ENCODE data around the gene ERGIC3. TPM values are rescaled to one million over a fixed set of nuclear protein-coding genes. Genes with fewer than 3 reads are reported as not detected.

The ERGIC3 gene
- total and polyA plus RNA-seq, 2 of the 4 experiments (the other 2 are of a cell fraction) = 434 to 438 TPM

GRCh38 chr20:35558451-35558850 is 16.6 kb downstream of the ERGIC3 start:
- no peak overlapping the region for H3K4me3 ChIP-seq (ENCODE audit: insufficient read depth, low read depth, low read length)
- DNase-seq (no peak), ATAC-seq (ENCODE audit: low read depth) (no peak)
- H2AK9ac ChIP-seq (replicated peaks; ENCODE audit: low read depth, low read length, poor library complexity) = peak overlapping the region; percentile 48
- H2BK15ac ChIP-seq (ENCODE audit: low read depth, low read length) = no peak overlapping the region; the same call in 2 of the 3 replicates
- ChIA-PET CTCF (no interaction called here), POLR2A (ENCODE audit: unreplicated experiment) (no interaction called here)
- no peak overlapping the region for H3K56ac ChIP-seq (ENCODE audit: extremely low read depth, insufficient read depth, low read length)
- H3K14ac ChIP-seq (replicated peaks; ENCODE audit: low read depth, low read length) = no peak overlapping the region
- H3K9ac ChIP-seq (ENCODE audit: low read depth, low read length) = no peak overlapping the region
- WGBS, 2 experiments (ENCODE audit: extremely low coverage in 2 of 2, insufficient read length in 1 of 2) = 88% methylated on average over 3 of the region's 4 CpGs; no CpG with 5 or more reads in 1 of the 2 experiments
- no peaks in the 10 kb centered on the region for H3K27me3 ChIP-seq (ENCODE audit: control insufficient read depth, insufficient read depth, low read length)
- H2BK20ac ChIP-seq (ENCODE audit: low read depth, low read length) = no peak overlapping the region
- BruUV-seq (replicated peaks) = no TSS peak
- H4K91ac ChIP-seq (ENCODE audit: insufficient read depth, low read depth, low read length) = no peak overlapping the region
- peaks cover 55% of the 10 kb centered on the region for H3K36me3 ChIP-seq (ENCODE audit: control insufficient read depth, insufficient read depth, low read length)
- H3K23ac ChIP-seq (ENCODE audit: low read depth, low read length) = no peak overlapping the region
- H3K9me1 ChIP-seq (ENCODE audit: insufficient read depth, low read length) = peaks cover 5% of the 10 kb centered on the region; the same call in 1 of the 2 replicates
- no peak overlapping the region for H4K5ac ChIP-seq (ENCODE audit: low read depth, low read length)
- in situ Hi-C loops (cut with MboI; ENCODE audit: low sequenced_read_pairs) = no loop called here
- H3K4me1 ChIP-seq (ENCODE audit: control insufficient read depth, insufficient read depth, low read length) = peaks cover 2% of the 10 kb centered on the region
- H4K20me1 ChIP-seq (ENCODE audit: insufficient read depth, low read length) = peaks cover 5% of the 10 kb centered on the region; the same call in 1 of the 2 replicates
- no peak overlapping the region for H2BK5ac ChIP-seq (ENCODE audit: low read depth, low read length, poor library complexity, severe bottlenecking)
- no peak overlapping the region for H3K4me2 ChIP-seq (ENCODE audit: low read depth, low read length)
- H3K4ac ChIP-seq (ENCODE audit: low read depth, low read length) = no peak overlapping the region
- TF ChIP-seq CEBPB (IDR thresholded peaks at IDR 0.05; ENCODE audit: low read depth, low read length) (no peak), RAD21 (IDR thresholded peaks at IDR 0.05; ENCODE audit: low read length) (no peak), CHD1 (IDR thresholded peaks at IDR 0.05; ENCODE audit: low read depth, low read length) (no peak), BHLHE40 (IDR thresholded peaks at IDR 0.05; ENCODE audit: low read depth, low read length) (no peak), FOS (IDR thresholded peaks at IDR 0.05; ENCODE audit: low read depth, low read length) (no peak), MAZ (IDR thresholded peaks at IDR 0.05; ENCODE audit: borderline replicate concordance, low read depth, low read length) (no peak), RCOR1 (IDR thresholded peaks at IDR 0.05; ENCODE audit: insufficient replicate concordance, low read length) (no peak), USF2 (IDR thresholded peaks at IDR 0.05; ENCODE audit: low read depth, low read length) (no peak), MAFK (IDR thresholded peaks at IDR 0.05; ENCODE audit: low read depth, low read length) (no peak), SMC3 (IDR thresholded peaks at IDR 0.05; ENCODE audit: low read depth, low read length) (no peak), RFX5 (IDR thresholded peaks at IDR 0.05; ENCODE audit: low read depth, low read length) (no peak), CTCF (conservative IDR thresholded peaks at IDR 0.05; ENCODE audit: low read depth, low read length) (no peak)
- H2AK5ac ChIP-seq (ENCODE audit: low read depth, low read length) = no peak overlapping the region
- intact Hi-C loops (cut with micrococcal nuclease) = no loop called here
- no peaks in the 10 kb centered on the region for H3K9me3 ChIP-seq (ENCODE audit: control insufficient read depth, insufficient read depth, low read length)
- no peak overlapping the region for H2AFZ ChIP-seq (replicated peaks; ENCODE audit: low read length, poor library complexity)
- H4K8ac ChIP-seq (ENCODE audit: low read depth in 2 of 2, low read length in 2 of 2) = no peak overlapping the region
- no peak overlapping the region for H3K27ac ChIP-seq (ENCODE audit: insufficient read depth, low read length)
- H3K18ac ChIP-seq (ENCODE audit: low read depth, low read length) = no peak overlapping the region
- no peak overlapping the region for H2BK120ac ChIP-seq (ENCODE audit: low read depth, low read length)
- dilution Hi-C loops (cut with HindIII; ENCODE audit: low sequenced_read_pairs, unreplicated experiment) = no loop called here
- H3K79me1 ChIP-seq (ENCODE audit: low read depth in 1 of 2, low read length in 2 of 2) = peaks cover 0 to under 1% of the 10 kb centered on the region in 2 experiments; a peak in 1 of 4 replicates

Measured in IMR-90 (cell line).